Fibroblast of skin of scalp (primary cell): Measurements from ENCODE around the gene GPX5. TPM values are rescaled to one million over a fixed set of nuclear protein-coding genes. Genes with fewer than 3 reads are reported as not detected.
"Not testable (repeated sequence)": the region's sequence is repeated elsewhere in the genome, so short reads cannot be mapped to it uniquely, and the experiment has no call there.

Experiments
- DNase-seq: peaks from one replicate; pipeline ENCODE4 v3.0.0-alpha.2; 2013
- polyA plus RNA-seq, 2 experiments: library from polyadenylated mRNA; unstranded; fragments of 120-200 nt; gene quantifications; one replicate each; pipeline ENCODE4 v1.2.1, GENCODE V29; 2013; ENCODE audit not compliant: insufficient read length in 2 of 2

GPX5 gene
- polyA plus RNA-seq (2013, experiment 1 of 2; ENCODE audit: insufficient read length): not detected
- polyA plus RNA-seq (2013, experiment 2 of 2; ENCODE audit: insufficient read length): not detected

- DNase-seq: peak; percentile 5
Measured at GRCh38 chr6:28525496-28526039, at the start of gene GPX5. Gene GPX5, plus strand, starts transcription at chr6:28525881. Its CDS starts 133 bp downstream, at chr6:28526014.

GRCh38 chr6:28478518-28478917, 47.2 kb upstream of the GPX5 start:
- DNase-seq: no peak

- DNase-seq: no peak
Measured at GRCh38 chr6:28480253-28480932, 45.3 kb upstream of the GPX5 start.

- DNase-seq: no peak
Measured at GRCh38 chr6:28485482-28485881, 40.2 kb upstream of the GPX5 start.

- DNase-seq: no peak
Measured at GRCh38 chr6:28486533-28486932, 39.1 kb upstream of the GPX5 start.

GRCh38 chr6:28486988-28487742, 38.5 kb upstream of the GPX5 start:
- DNase-seq: no peak

GRCh38 chr6:28488916-28489365, 36.7 kb upstream of the GPX5 start:
- DNase-seq: peak; percentile 83

- peak; percentile 78 for DNase-seq
Measured at GRCh38 chr6:28489366-28490204, 36.1 kb upstream of the GPX5 start.

GRCh38 chr6:28490205-28490890, 35.3 kb upstream of the GPX5 start:
- DNase-seq: peak; percentile 13

GRCh38 chr6:28491984-28492317, 33.7 kb upstream of the GPX5 start:
- DNase-seq: no peak

GRCh38 chr6:28496099-28496779, 29.4 kb upstream of the GPX5 start:
- no peak for DNase-seq

- DNase-seq: no peak
Measured at GRCh38 chr6:28497306-28497705, 28.4 kb upstream of the GPX5 start.

- DNase-seq: no peak
Measured at GRCh38 chr6:28497893-28498292, 27.8 kb upstream of the GPX5 start.

GRCh38 chr6:28501259-28501658, 24.4 kb upstream of the GPX5 start:
- DNase-seq: no peak

GRCh38 chr6:28502136-28502535, 23.5 kb upstream of the GPX5 start:
- DNase-seq: not testable (repeated sequence)

GRCh38 chr6:28502709-28503305, 22.9 kb upstream of the GPX5 start:
- DNase-seq: not testable (repeated sequence)

- no peak for DNase-seq
Measured at GRCh38 chr6:28505733-28506132, 19.9 kb upstream of the GPX5 start.

- no peak for DNase-seq
Measured at GRCh38 chr6:28506807-28507475, 18.7 kb upstream of the GPX5 start.

- DNase-seq: no peak
Measured at GRCh38 chr6:28511628-28512300, 13.9 kb upstream of the GPX5 start.

- not testable (repeated sequence) for DNase-seq
Measured at GRCh38 chr6:28512387-28512786, 13.3 kb upstream of the GPX5 start.
